T-helper 9 cell (primary cell): Measurements from ENCODE around the gene EXOC6B.
"Not testable (repeated sequence)": the region's sequence is repeated elsewhere in the genome, so short reads cannot be mapped to it uniquely, and the experiment has no call there.

Experiments used
- DNase-seq: peaks from one replicate; pipeline ENCODE4 v3.0.0-alpha.2; 2020

EXOC6B gene

GRCh38 chr2:72674982-72675915, 150.6 kb downstream of the EXOC6B start:
- DNase-seq, result no peak

GRCh38 chr2:72673279-72673678, 152.6 kb downstream of the EXOC6B start:
- no peak for DNase-seq

DNA sequence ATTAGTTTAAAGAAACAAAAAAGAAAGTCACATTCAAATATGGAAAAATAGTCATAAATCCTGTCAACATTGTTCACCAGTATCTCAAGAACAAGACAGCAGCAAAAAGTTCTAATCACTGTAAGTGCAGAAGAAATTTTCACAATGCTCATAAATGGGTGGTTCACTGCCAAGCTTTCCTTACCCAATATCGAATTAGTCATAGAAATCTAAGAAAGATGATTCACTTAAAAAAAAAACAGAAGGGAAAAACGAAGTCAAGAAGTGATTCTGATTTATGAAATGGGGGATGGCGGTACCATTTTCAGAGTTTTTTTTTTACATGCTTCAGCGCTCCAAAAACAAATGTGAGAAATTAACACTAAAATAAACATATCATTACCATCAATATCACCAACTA, 156.7 kb downstream of the EXOC6B start:
- DNase-seq, result no peak

DNA sequence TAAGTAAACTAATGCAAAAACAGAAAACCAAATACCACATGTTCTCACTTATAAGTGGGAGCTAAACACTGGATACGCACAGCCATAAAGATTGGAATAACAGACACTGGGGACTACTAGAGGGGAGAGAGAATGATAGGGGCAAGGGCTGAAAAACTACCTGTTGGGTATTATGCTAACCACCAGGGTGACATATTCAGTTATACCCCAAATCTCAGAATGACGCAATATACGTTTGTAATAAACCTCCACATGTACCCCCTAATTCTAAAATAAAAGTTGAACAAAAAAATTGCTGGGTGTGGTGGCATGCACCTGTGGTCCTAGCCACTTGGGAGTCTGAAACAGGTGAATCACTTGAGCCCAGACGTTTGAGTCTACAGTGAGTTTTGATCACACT, 157.2 kb downstream of the EXOC6B start:
- DNase-seq, result no peak

- no peak for DNase-seq
Measured at GRCh38 chr2:72665448-72665847, 160.4 kb downstream of the EXOC6B start.

- no peak for DNase-seq
Measured at GRCh38 chr2:72661985-72662384, 163.8 kb downstream of the EXOC6B start.

DNA sequence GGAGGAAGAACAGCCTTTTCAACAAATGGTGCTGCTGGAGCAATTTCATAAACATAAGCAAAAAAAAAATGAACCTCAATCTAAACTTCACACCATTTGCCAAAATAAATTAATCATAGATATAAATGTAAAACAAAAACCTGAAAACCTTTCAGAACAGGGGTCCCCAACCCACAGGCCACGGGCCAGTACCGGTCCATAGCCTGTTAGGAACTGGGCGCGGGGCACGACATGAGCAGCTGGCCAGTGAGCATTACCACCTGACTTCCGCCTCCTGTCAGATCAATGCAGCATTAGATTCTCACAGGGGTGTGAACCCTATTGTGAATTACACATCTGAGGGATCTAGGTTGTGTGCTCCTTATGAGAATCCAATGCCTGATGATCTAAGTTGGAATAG, 176.0 kb downstream of the EXOC6B start:
- DNase-seq, result no peak

DNA sequence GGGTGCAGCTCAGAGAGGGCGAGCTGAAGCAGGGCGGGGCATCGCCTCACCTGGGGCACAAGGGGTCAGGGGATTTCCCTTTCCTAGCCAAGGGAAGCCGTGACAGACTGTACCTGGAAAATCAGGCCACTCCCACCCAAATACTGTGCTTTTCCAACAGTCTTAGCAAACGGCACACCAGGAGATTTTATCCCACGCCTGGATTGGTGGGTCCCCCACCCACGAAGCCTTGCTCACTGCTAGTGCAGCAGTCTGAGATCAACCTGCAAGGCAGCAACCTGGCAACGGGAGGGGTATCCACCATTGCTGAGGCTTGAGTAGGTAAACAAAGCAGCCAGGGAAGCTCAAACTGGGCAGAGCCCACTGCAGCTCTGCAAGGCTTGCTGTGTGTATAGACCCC, 184.6 kb downstream of the EXOC6B start:
- not testable (repeated sequence) for DNase-seq

DNA sequence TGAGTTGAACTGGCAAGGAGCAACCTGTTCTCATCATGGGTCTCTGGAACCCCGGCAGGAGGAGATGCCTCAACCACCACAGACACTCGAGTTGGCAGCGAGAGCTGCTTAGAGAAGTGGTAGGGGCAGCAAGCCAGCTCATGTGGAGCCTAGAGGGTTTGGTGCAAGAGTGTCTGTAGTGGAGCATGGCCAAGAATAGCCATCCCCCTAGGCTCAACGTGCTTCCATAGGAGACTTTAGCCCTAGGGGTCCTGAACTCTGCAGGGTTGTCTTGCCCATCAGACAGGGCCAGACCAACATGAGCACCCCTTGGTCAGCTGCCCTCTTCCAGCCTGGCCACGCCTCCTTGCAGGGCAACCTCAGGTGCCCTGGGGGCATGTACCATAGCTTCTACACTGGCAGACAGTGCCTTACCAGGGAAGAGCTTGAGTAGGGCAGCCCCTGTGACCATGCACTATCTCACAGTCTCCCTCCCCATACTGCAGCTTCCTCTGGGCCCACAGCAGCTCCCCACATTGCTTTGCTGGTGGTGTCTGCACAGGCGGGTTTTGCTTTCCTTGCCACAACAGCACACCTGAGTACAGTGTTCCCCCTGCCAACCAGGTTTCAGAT, 187.1 kb downstream of the EXOC6B start:
- DNase-seq, result no peak

DNA sequence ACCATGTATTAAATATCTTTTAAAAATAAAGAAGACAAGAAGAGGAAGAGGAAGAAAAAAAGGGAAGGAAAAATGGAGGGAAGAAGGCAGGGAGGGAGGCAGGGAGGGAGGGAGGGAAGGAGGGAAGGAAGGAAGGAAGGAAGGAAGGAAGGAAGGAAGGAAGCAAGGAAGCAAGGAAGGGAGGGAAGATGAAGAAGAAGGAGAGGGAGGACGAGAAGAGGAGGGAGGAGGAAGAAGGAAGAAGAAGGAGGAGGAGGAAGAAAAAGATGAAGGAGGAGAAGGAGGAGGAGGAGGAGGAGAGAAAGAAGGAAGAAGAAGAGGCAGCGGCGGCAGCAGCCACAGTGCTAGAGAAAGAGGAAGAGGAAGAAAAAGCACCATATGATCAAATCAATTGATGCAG, 189.6 kb downstream of the EXOC6B start:
- no peak for DNase-seq

- no peak for DNase-seq
Measured at GRCh38 chr2:72630767-72631166, 195.1 kb downstream of the EXOC6B start.

DNA sequence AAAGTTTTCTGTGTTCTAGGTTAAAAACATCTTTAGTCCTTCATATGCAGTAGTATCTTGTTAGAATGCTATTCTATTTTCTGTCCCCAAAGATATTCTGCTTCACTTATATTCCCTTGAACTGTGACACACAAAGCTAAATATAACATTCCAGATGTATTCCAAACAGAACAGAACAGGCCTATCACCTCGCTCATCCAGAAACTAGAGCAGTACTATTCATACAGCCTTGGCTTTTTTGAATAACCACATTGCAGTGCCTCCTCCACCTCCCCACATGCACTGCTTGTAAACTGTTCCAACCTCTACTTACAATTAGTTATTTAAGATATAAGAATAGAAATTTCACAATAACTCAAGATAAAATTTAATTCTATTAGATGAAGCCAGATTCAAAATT, 196.8 kb downstream of the EXOC6B start:
- no peak for DNase-seq

DNA sequence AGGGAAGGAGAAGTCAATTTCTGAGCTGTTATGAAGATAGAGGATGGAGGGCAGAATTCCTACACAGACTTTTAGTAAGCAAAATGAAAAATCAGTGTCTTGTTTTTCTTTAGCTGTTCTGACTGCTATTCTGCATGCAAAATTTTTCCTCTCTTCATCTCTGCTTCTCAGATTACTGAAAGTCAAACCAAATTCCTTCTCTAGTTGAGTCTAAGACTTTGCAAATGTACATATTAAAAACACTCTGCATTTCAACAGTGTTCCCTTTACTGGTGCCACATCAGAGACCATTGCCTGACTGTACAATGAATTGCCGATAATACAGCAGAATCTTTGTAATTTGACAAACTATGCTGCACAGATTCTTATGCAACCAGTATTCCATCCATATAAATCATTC, 198.8 kb downstream of the EXOC6B start:
- no peak for DNase-seq

- DNase-seq, result no peak
Measured at GRCh38 chr2:72625366-72625765, 200.5 kb downstream of the EXOC6B start.

DNA sequence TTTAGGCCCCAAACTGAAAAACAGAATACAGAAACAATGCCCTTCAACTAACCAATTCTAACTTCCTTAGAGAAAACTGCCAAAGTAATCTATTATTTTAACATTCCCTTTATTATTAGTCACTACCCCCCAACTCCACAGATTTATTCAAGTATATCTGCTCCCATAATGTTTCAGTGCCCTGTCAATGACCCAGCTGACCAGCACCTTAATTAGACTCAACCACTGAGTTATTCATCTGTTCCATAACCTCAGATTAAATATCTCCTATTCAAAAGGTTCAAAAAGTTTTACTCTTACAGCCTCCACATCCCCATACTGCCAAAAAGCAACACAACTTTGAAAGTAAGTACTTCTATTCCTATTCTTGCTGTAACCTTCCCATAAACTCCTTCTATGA, 202.4 kb downstream of the EXOC6B start:
- no peak for DNase-seq

- DNase-seq, result no peak
Measured at GRCh38 chr2:72619626-72620025, 206.2 kb downstream of the EXOC6B start.

DNA sequence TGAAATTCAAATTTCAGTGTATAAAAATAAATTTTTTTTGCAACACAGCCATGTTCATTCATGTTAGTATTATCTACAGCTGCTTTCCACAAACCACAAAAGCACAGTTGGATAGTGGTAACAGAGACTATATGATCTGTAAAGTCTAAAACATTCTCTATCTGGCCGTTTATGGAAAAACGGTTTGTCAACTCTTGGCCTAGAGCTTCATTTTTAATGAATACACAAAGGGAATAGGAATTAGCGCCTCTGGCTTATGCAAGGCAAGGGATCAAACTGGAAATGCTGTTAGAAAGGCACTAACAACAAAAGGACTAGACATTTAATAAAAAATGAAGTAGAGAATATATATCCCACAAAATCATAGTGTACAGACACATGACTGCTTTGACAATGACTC, 211.9 kb downstream of the EXOC6B start:
- no peak for DNase-seq

DNA sequence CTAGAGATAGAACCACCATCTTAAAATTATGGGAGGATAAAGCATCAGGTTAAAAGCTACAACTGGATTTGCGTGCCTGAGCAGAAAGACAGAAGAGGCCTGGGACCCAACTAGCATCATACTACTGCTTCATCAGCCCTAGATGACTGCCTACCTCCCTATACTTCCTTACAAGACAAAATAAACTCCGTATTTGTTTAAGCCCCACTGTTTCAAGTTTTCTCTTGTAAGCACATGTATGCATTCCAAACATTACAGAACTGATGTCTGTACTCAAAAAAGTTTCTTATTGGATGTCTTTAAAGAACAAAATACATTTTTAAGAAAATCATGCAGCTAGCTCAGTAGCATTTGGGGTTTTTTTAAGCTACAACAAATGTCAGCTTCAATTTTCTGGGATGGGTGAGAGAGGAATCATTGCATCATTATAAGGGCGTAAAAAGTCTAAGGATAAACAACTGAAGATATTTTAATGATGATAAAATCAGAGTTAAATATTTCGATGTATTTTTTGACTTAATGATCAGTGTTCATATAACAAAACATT, 213.1 kb downstream of the EXOC6B start:
- DNase-seq, result no peak

- DNase-seq, result no peak
Measured at GRCh38 chr2:72607189-72607588, 218.6 kb downstream of the EXOC6B start.

- no peak for DNase-seq
Measured at GRCh38 chr2:72605836-72606442, 219.9 kb downstream of the EXOC6B start.

DNA sequence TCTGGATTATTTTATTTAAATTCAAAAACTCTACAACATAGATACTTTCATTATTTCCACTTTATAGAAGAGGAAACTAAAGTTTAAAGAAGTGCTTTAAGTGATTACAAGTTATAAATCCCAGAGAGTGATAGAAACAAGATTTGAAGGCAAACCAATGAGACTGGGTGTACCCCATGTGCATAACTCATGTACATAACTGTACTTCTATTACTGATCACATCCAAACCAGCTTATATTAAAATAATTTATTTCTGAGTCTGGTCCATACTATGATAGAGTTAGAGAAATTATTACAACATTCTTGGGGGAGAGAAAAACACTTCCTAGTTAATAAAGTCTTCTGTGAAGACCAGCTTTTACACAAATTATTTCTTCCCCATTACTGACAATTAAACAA, 221.4 kb downstream of the EXOC6B start:
- no peak for DNase-seq

DNA sequence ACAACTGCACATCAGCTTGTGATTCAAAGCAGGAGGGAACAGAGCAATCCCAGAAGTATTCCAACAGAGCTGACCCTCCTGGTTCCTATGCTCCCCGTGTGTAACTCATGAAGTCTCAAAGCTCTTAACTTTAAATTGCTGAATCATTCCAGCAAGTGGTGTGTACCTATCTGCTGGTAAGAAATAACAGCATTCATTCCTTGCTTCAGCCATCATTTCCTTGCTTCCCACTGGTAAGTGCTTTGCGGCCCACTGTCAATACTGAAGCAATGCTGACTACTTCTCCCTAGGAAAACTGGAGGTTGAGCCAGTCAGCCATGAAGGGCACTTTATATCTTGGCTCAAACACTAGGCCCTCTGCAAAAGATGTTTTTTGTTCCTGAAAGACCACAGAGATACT, 222.4 kb downstream of the EXOC6B start:
- no peak for DNase-seq

DNA sequence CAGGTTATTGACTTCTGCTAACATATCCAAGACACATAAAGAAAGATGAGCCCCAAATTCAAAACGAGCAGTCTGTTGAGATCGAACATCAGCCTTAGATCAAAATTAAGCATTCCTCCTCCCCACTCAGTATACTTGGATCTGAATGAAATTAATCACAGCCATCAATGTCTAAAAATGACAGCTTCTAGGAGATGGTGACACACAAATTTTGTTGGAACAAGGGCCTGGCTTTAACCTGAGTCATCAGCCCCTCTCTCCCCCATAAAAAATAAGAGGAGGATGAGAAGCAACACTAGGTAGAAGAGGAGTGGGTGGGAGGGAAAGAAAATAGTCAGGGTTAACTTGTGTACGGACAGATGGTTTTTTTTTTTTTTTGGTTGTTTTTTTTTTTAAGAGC, 223.1 kb downstream of the EXOC6B start:
- no peak for DNase-seq

DNA sequence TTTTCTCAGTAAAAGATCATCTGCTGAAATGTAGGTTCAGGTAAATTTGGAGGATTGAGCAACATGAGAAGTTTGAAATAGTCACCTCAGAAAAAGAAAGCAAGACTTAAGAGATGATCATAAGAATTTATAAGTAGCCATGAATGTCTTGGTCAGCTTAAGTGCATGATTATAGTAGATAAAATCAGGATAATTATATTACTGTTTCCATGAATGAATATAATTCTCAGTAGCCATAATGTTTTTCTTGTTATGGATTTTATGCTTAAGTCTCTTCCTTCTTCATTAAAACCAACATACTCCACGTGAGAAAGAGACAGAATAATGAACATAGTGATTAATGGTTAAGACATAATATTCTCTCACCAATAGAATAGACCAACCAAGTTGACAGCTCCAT, 223.7 kb downstream of the EXOC6B start:
- DNase-seq, result no peak
